GM12875 (cell line): Measurements from ENCODE around the gene STAC2.

Source experiments
- H3K4me3 ChIP-seq: one replicate; pipeline ENCODE4 v1.5.1; 2011; ENCODE audit warnings: low read depth, low read length, control low read depth
- CTCF ChIP-seq: IDR thresholded peaks from 2 replicates; pipeline ENCODE4 v1.5.1; 2011; ENCODE audit warnings: low read depth, mild to moderate bottlenecking, control low read depth, inconsistent platforms, low read length, moderate library complexity, borderline replicate concordance; ENCODE audit not compliant: insufficient read depth

The STAC2 gene

GRCh38 chr17:39246274-39246673, 20.5 kb upstream of the STAC2 start:
- H3K4me3 ChIP-seq = no peak overlapping the region
- TF ChIP-seq CTCF = no peak

DNA sequence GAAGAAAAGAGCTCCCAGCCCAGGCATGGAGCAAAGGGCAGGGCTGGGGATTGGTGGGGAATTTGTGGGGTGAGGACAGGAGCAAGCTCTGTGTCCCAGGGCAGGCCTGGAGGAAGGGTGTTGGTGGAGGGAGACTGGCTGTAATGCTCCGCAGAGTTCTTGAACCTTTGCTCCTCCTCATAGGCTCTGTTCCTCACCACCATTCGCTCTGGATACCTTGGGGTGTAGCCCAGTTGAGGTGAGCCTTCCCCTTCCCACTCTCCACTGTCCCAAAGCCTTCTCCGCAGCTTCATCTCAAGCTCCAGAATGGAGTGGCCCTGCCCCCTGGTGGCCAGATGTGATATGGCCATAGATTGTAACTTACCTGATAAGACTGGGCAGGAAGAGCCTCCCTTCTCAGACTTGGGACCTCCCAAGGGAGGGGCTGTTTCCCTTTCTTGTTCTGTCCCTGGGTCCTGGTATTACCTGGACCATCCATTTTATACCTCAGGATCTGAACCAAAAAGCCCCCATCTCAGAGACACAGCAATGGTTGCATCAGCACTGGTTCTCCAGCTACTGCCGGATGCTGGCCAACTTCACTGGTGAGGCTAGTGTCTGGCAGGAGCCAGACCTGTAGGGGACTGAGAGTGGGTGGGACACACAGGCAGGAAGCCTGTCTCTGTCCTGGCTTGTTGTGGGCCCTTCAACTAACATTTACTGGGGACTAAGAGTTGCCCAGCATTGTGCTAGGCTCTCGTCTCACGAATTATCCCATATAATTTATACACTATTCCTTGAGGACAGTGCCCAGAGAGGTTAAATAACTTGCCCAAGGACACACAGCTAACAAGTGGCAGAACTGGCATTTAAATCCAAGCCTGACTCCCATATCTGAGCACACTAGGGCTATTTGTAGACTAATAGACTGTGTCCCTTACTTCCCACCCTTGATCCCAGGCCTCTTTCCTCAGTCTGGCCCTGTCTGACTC, 19.1 kb upstream of the STAC2 start:
- TF ChIP-seq CTCF = peak; percentile 89
- H3K4me3 ChIP-seq = no peak overlapping the region

- TF ChIP-seq CTCF = no peak
Measured at GRCh38 chr17:39244016-39244599, 18.4 kb upstream of the STAC2 start.

GRCh38 chr17:39243155-39243554, 17.4 kb upstream of the STAC2 start:
- no peak for TF ChIP-seq CTCF
- no peak overlapping the region for H3K4me3 ChIP-seq

More at GRCh38 chr17:39244016-39244599, 18.4 kb upstream of the STAC2 start:
- H3K4me3 ChIP-seq = no peak overlapping the region

DNA sequence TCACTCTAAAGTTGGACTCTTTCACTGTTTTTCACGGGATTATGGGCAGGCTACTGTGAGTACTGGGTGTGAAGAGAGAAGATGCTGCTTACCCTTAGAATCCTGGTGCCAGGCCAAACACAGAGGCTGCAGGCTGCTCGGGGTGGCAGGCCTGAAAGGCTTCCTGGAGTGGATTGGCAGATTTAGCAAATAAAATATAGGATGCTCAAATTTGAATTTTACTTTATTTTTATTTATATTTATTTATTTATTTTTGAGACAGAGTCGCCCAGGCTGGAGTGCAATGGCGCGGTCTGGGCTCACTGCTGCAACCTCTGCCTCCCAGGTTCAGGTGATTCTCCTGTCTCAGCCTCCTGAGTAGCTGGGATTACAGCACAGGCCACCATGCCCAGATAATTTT, 14.9 kb upstream of the STAC2 start:
- H3K4me3 ChIP-seq = no peak overlapping the region
- TF ChIP-seq CTCF = no peak

GRCh38 chr17:39239640-39240314, 14.0 kb upstream of the STAC2 start:
- peak; percentile 87 for TF ChIP-seq CTCF
- H3K4me3 ChIP-seq = no peak overlapping the region
